OCI-LY7 (cell line): ENCODE measurements around the gene ZNF689.

Experiments
- CTCF ChIP-seq: fragments of 200-600 bp; sonication (generic); conservative IDR thresholded peaks from 2 replicates; pipeline ENCODE4 v1.5.1; 2014; ENCODE audit warnings: mild to moderate bottlenecking, antibody characterized with exemption, low read length, moderate library complexity, mixed read lengths
- EZH2phosphoT487 ChIP-seq: fragments of 200-600 bp; sonication (generic); IDR thresholded peaks from 2 replicates; pipeline ENCODE4 v1.6.1; 2018; ENCODE audit warnings: low read depth, borderline replicate concordance, mild to moderate bottlenecking, mixed run types, antibody characterized with exemption, low read length, moderate library complexity, mixed read lengths

DNA sequence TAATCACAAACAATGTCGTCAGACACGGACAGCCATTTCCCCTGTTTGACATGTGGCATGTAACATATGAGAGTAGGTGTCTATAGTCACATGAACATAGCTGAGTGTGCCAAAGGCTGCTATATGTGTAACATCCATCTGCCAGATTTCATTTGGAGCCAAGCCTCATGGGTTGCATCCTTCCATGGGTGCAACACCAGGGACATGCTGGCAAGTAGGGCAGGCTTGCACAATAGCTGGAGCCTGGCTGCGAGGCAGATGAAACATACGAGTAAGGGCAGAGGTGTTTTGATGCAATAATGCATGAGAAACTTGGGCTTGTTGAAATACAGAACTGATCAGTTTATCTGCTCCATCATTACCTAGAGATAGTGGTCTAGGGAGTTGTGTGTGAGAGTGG is 9.0 kb upstream of the ZNF689 start:
- TF ChIP-seq CTCF (no peak), EZH2phosphoT487 (no peak)
